T-helper 17 cell (primary cell): ENCODE data around the gene HSP90AB1. TPM values are rescaled to one million over a fixed set of nuclear protein-coding genes. Genes with fewer than 3 reads are reported as not detected.
A peak's percentile ranks its signal among the peaks of the same experiment; 100 is the strongest.

Source experiments
- ATAC-seq: fragments of 150-1000 bp; cut with Tn5 transposase; 2 replicates; pipeline ENCODE4 v1.10.0; 2021; ENCODE audit warnings: mild to moderate bottlenecking, moderate library complexity
- DNase-seq, 3 donors: peaks; one replicate each; pipeline versions ENCODE4 v3.0.0 to v3.0.0-alpha.2; 2020 to 2021
- H3K9me3 ChIP-seq: one replicate; pipeline ENCODE4 v1.7.0; 2013; ENCODE audit warnings: low read length, mild to moderate bottlenecking; ENCODE audit not compliant: control insufficient read depth, poor library complexity, severe bottlenecking
- H3K27ac Mint-ChIP-seq: one replicate; pipeline ENCODE4 v1.8.0; 2022; ENCODE audit warnings: mild to moderate bottlenecking, moderate library complexity, mixed read lengths
- H3K27me3 Mint-ChIP-seq: one replicate; pipeline ENCODE4 v1.8.0; 2022; ENCODE audit warnings: mixed read lengths
- H3K36me3 Mint-ChIP-seq: one replicate; pipeline ENCODE4 v1.8.0; 2022; ENCODE audit warnings: low read depth, mixed read lengths
- H3K4me1 Mint-ChIP-seq: one replicate; pipeline ENCODE4 v1.8.0; 2022; ENCODE audit warnings: mild to moderate bottlenecking, mixed read lengths
- H3K4me3 Mint-ChIP-seq: one replicate; pipeline ENCODE4 v1.8.0; 2022; ENCODE audit warnings: mild to moderate bottlenecking, moderate library complexity, mixed read lengths
- total RNA-seq, 4 donors: library from RNA in 2 of 4; stranded (reverse) in 2 of 4; gene quantifications; one replicate each; pipeline ENCODE4 v1.2.3 and lab custom pipeline; 2022 to 2026

The HSP90AB1 gene
- total RNA-seq, 2 donors from 2014 or later, result 454 to 478 TPM

DNA sequence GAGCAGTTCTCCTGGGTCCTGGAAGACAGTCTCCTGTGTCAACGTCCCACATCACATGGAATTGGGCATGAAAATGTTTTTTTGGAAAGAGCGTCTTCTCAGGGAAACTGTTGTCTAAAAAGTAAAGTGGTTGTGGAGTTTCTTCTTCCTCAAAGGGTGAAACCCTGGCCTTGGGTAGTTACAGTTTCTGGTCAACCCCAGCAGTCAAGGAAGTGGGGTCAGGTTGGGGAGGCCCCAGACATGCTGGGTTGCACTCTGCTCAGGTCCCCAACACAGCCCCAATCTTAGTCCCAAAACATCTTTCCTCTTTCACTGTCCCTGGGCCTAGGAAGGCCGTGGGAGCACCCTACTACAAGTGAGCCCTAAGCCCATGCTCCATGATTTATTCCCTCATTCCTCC, 19.4 kb downstream of the HSP90AB1 start:
- peaks cover 22% of the 10 kb centered on the region for H3K27me3 Mint-ChIP-seq

DNA sequence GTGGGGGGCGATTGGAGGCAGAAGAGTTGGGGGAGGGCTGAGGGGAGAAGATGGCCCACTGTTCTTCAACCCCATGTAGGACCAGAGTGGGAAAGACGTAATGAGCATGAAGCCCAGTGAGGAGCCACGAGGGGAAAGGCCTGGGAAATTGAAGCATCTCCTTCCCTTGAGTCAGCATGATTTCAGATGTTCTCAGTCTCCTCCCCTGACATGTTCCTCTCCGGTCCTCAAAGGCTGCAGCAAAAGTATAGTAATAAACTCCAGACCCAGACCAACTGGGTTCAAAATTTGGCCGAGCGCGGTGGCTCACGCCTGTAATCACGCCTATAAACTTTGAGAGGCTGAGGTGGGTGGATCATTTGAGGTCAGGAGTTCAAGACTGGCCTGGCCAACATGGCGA, 20.4 kb downstream of the HSP90AB1 start:
- Mint-ChIP-seq H3K4me3 (no peak overlapping the region), H3K27ac (peak overlapping the region; percentile 99), H3K36me3 (no peaks in the 10 kb centered on the region), H3K27me3 (peaks cover 31% of the 10 kb centered on the region), H3K4me1 (peaks cover 46% of the 10 kb centered on the region)
- no peaks in the 10 kb centered on the region for H3K9me3 ChIP-seq
- ATAC-seq (no peak), DNase-seq (no peak)

More for the DNA sequence above, 19.4 kb downstream of the HSP90AB1 start:
- ATAC-seq (no peak), DNase-seq (no peak)
- H3K4me3 Mint-ChIP-seq, result peak overlapping the region; percentile 9
- H3K4me1 Mint-ChIP-seq, result peaks cover 44% of the 10 kb centered on the region
- no peaks in the 10 kb centered on the region for H3K36me3 Mint-ChIP-seq
- H3K27ac Mint-ChIP-seq, result peak overlapping the region; percentile 99
- H3K9me3 ChIP-seq, result no peaks in the 10 kb centered on the region

DNA sequence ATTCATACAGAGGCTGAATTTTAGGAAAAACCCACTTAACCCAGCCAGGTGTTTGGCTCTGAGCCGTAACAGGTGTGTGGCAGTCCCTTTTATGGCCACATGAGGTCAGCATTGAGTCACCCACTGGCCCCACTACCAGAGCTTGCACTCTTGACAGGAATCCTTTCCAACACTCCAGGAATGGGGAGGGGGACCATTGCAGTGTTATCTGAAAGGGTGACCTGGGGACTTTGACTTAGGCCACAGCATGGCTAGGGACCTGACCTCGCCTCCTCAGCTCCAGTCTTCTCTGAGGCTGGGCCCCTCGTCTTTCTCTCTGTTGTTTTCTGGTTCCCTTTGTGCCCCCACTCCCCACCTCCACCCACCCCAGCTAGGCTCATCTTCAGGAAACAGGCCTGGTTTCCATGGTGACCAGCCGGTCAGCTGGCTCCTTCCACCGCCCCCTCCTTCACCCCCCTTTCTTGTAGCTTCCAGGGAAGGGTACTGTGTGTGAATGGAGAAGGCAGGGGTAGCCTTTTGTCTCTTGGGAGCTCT, 21.3 kb downstream of the HSP90AB1 start:
- H3K4me1 Mint-ChIP-seq, result peaks cover 38% of the 10 kb centered on the region
- H3K36me3 Mint-ChIP-seq, result peaks cover 6% of the 10 kb centered on the region
- ATAC-seq, result no peak
- DNase-seq, result peak; percentile 36 to 53 (median 53)
- H3K9me3 ChIP-seq, result no peaks in the 10 kb centered on the region
- H3K27me3 Mint-ChIP-seq, result peaks cover 40% of the 10 kb centered on the region
- H3K27ac Mint-ChIP-seq, result peak overlapping the region; percentile 99
- H3K4me3 Mint-ChIP-seq, result no peak overlapping the region

GRCh38 chr6:44269178-44269920, 22.4 kb downstream of the HSP90AB1 start:
- Mint-ChIP-seq H3K4me3 (peak overlapping the region; percentile 85), H3K4me1 (peaks cover 26% of the 10 kb centered on the region), H3K27me3 (peaks cover 50% of the 10 kb centered on the region), H3K36me3 (peaks cover 8% of the 10 kb centered on the region), H3K27ac (no peak overlapping the region)
- DNase-seq, result no peak
- no peak for ATAC-seq
- no peaks in the 10 kb centered on the region for H3K9me3 ChIP-seq

GRCh38 chr6:44269921-44270525, 23.1 kb downstream of the HSP90AB1 start, which contains the start of gene TMEM151B:
TSS of gene TMEM151B (plus strand) at chr6:44270450. CDS start at chr6:44270743, 293 bp downstream.
- peaks cover 21% of the 10 kb centered on the region for H3K4me1 Mint-ChIP-seq
- H3K36me3 Mint-ChIP-seq, result peaks cover 11% of the 10 kb centered on the region
- no peak within 1 kb of the TSS for H3K27ac Mint-ChIP-seq
- ATAC-seq (no peak), DNase-seq (no peak)
- no peaks in the 10 kb centered on the region for H3K9me3 ChIP-seq
- peak within 1 kb of the TSS; percentile 85 for H3K4me3 Mint-ChIP-seq
- H3K27me3 Mint-ChIP-seq, result peaks cover 56% of the 10 kb centered on the region

GRCh38 chr6:44270526-44271405, 23.9 kb downstream of the HSP90AB1 start:
- Mint-ChIP-seq H3K27me3 (peaks cover 56% of the 10 kb centered on the region), H3K36me3 (peaks cover 11% of the 10 kb centered on the region), H3K4me3 (peak overlapping the region; percentile 81), H3K4me1 (peaks cover 19% of the 10 kb centered on the region), H3K27ac (no peak overlapping the region)
- no peaks in the 10 kb centered on the region for H3K9me3 ChIP-seq
- no peak for DNase-seq
- peak; percentile 13 for ATAC-seq

DNA sequence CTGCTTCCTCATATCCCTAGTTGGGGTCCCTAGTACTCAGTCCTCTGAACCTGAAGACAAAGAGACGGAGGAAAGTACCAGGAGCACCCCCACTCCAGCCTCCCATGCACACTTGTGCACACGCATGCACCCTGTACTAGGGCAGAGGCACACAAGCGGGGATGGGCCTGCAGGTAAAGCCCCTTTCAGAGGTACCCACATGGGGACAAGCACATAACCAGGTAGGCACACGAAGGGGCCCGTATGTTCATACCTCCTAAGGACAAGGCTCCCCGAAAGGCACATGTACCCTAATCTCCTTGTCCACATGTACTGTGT, 24.5 kb downstream of the HSP90AB1 start:
- Mint-ChIP-seq H3K4me3 (peak overlapping the region; percentile 81), H3K4me1 (peaks cover 19% of the 10 kb centered on the region), H3K27ac (no peak overlapping the region), H3K27me3 (peaks cover 56% of the 10 kb centered on the region), H3K36me3 (peaks cover 11% of the 10 kb centered on the region)
- DNase-seq (no peak), ATAC-seq (no peak)
- no peaks in the 10 kb centered on the region for H3K9me3 ChIP-seq

DNA sequence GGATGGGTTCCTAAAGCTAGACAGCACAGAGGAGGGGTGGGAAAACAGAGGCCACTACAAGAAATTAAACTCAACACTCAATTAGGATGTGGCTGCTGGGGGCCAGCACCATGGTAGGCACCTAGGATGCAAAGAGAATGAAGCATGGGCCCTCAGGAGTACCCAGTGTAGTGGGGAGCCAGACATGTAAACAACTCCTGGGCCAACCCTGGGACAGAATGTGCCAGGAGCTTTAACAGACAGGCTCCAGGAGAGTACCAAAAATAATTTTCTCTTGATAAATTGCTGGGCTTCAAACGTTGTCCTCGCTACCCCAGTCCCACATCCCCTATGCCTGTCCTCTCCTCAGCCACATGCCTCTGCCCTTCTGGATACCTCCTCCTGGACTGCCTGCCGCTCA, 25.0 kb downstream of the HSP90AB1 start:
- no peaks in the 10 kb centered on the region for H3K9me3 ChIP-seq
- peak overlapping the region; percentile 81 for H3K4me3 Mint-ChIP-seq
- H3K36me3 Mint-ChIP-seq, result peaks cover 11% of the 10 kb centered on the region
- peaks cover 14% of the 10 kb centered on the region for H3K4me1 Mint-ChIP-seq
- H3K27me3 Mint-ChIP-seq, result peaks cover 58% of the 10 kb centered on the region
- no peak overlapping the region for H3K27ac Mint-ChIP-seq
- DNase-seq (no peak), ATAC-seq (no peak)

- ATAC-seq (no peak), DNase-seq (no peak)
- Mint-ChIP-seq H3K27ac (no peak overlapping the region), H3K4me3 (no peak overlapping the region), H3K36me3 (peaks cover 11% of the 10 kb centered on the region), H3K27me3 (peaks cover 65% of the 10 kb centered on the region), H3K4me1 (peaks cover 15% of the 10 kb centered on the region)
- H3K9me3 ChIP-seq, result no peaks in the 10 kb centered on the region
These were observed 25.6 kb downstream of the HSP90AB1 start for GRCh38 chr6:44272529-44272928.

DNA sequence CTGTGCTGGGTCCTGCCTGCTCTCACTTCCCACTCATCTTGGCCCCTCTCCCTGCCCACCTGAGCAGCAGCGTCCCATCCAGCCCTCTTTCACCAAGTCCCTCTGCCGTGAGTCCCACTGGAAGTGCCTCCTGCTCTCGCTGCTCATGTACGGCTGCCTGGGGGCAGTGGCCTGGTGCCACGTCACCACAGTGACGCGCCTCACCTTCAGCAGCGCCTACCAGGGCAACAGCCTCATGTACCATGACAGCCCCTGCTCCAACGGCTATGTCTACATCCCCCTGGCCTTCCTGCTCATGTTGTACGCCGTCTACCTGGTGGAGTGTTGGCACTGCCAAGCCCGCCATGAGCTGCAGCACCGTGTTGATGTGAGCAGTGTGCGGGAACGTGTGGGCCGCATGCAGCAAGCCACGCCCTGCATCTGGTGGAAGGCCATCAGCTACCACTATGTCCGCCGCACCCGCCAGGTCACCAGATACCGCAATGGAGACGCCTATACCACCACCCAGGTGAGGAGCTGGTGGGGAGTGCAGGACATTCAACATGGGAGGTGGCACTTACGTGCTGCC, 26.2 kb downstream of the HSP90AB1 start:
- peaks cover 12% of the 10 kb centered on the region for H3K4me1 Mint-ChIP-seq
- H3K27ac Mint-ChIP-seq, result no peak overlapping the region
- DNase-seq, result no peak
- no peak overlapping the region for H3K4me3 Mint-ChIP-seq
- no peaks in the 10 kb centered on the region for H3K9me3 ChIP-seq
- ATAC-seq, result no peak
- H3K27me3 Mint-ChIP-seq, result peaks cover 70% of the 10 kb centered on the region
- H3K36me3 Mint-ChIP-seq, result peaks cover 14% of the 10 kb centered on the region

- Mint-ChIP-seq H3K27me3 (peaks cover 69% of the 10 kb centered on the region), H3K4me1 (peaks cover 12% of the 10 kb centered on the region), H3K27ac (no peak overlapping the region), H3K4me3 (no peak overlapping the region), H3K36me3 (peaks cover 14% of the 10 kb centered on the region)
- H3K9me3 ChIP-seq, result no peaks in the 10 kb centered on the region
- no peak for ATAC-seq
- no peak for DNase-seq
These were observed 26.7 kb downstream of the HSP90AB1 start for GRCh38 chr6:44273617-44274016.

DNA sequence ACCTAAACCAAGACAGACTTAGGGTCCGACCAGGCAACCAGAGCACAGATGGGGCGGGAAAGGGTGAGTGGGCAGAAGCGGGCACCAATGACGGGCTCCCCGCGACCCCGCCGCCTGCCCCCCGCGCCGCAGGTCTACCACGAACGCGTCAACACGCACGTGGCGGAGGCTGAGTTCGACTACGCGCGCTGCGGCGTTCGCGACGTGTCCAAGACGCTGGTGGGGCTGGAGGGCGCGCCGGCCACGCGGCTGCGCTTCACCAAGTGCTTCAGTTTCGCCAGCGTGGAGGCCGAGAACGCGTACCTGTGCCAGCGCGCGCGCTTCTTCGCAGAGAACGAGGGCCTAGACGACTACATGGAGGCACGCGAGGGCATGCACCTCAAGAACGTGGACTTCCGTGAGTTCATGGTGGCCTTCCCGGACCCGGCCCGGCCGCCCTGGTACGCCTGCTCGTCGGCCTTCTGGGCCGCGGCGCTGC, 28.4 kb downstream of the HSP90AB1 start:
- no peak for ATAC-seq
- H3K4me3 Mint-ChIP-seq, result no peak overlapping the region
- peaks cover 14% of the 10 kb centered on the region for H3K36me3 Mint-ChIP-seq
- no peak for DNase-seq
- peaks cover 9% of the 10 kb centered on the region for H3K4me1 Mint-ChIP-seq
- peaks cover 71% of the 10 kb centered on the region for H3K27me3 Mint-ChIP-seq
- H3K27ac Mint-ChIP-seq, result no peak overlapping the region
- no peaks in the 10 kb centered on the region for H3K9me3 ChIP-seq
